Adrenal gland (tissue), 5 donors: ENCODE results near the gene SMAD3.

Experiments
- POLR2A ChIP-seq, 2 donors: fragments of 450-650 bp; IDR thresholded peaks; one replicate each; pipeline ENCODE4 v1.6.1; 2017; ENCODE audit warnings: antibody characterized with exemption in 2 of 2, mild to moderate bottlenecking in 2 of 2, moderate library complexity in 1 of 2
- TF ChIP-seq, protein P1 (sequence below), 6 experiments: fragments of 450-650 bp in 4 of 6; fragments of 200-600 bp in 2 of 6; sonication (generic) in 1 of 6; IDR thresholded peaks; 1 replicate in 5 of 6; 2 replicates in 1 of 6; pipeline versions ENCODE4 v1.5.1 to v1.8.0; 2016 to 2021; ENCODE audit warnings: antibody characterized with exemption in 6 of 6, mild to moderate bottlenecking in 2 of 6, moderate library complexity in 1 of 6
- donor health status: DM: no; HTN: no; CAD: no.

DNA sequence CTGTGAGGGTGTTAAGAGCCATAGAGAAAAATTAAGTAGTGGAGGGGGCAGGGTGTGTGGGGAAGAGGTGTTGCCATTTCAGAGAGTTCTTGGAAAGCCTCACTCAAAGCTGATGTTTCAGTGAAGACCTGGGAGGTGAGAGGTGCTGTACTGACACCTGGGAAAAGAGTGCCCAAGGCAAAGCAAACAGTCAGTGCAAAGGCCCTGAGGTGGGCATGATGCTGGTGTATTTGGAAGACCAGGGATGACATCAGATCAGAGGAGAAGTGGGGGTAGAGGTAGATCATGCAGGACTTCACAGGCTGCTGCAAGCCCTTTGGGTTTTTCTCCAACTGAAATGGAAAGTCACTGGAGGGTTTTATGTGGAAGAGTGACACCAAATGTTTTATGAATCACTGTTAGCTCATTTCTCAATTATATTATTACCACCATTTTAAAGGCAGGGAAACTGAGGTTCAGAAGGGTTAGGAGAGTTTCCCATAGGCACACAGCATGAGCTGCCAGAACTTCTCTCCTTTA is 42.8 kb upstream of the SMAD3 start:
- TF ChIP-seq, protein P1, sequence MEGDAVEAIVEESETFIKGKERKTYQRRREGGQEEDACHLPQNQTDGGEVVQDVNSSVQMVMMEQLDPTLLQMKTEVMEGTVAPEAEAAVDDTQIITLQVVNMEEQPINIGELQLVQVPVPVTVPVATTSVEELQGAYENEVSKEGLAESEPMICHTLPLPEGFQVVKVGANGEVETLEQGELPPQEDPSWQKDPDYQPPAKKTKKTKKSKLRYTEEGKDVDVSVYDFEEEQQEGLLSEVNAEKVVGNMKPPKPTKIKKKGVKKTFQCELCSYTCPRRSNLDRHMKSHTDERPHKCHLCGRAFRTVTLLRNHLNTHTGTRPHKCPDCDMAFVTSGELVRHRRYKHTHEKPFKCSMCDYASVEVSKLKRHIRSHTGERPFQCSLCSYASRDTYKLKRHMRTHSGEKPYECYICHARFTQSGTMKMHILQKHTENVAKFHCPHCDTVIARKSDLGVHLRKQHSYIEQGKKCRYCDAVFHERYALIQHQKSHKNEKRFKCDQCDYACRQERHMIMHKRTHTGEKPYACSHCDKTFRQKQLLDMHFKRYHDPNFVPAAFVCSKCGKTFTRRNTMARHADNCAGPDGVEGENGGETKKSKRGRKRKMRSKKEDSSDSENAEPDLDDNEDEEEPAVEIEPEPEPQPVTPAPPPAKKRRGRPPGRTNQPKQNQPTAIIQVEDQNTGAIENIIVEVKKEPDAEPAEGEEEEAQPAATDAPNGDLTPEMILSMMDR (IDR thresholded peaks at IDR 0.05), result no peak
- no peak for TF ChIP-seq POLR2A (IDR thresholded peaks at IDR 0.05)
